GM12873 (cell line): Measurements from ENCODE around the gene PI4K2B.

ENCODE experiments used
- CTCF ChIP-seq: IDR thresholded peaks from 2 replicates; pipeline ENCODE4 v1.5.1; 2012; ENCODE audit warnings: low read depth, mild to moderate bottlenecking, moderate library complexity, low read length, control low read depth; ENCODE audit not compliant: insufficient read depth; ENCODE audit errors: missing control alignments

PI4K2B gene

GRCh38 chr4:25258980-25259578, 25.2 kb downstream of the PI4K2B start:
- no peak for TF ChIP-seq CTCF

- TF ChIP-seq CTCF = no peak
These were observed 38.0 kb downstream of the PI4K2B start for GRCh38 chr4:25271866-25272265.

- TF ChIP-seq CTCF = no peak
These were observed 46.4 kb downstream of the PI4K2B start for GRCh38 chr4:25280210-25280609.

- no peak for TF ChIP-seq CTCF
These were observed 50.1 kb downstream of the PI4K2B start for GRCh38 chr4:25283948-25284347.

GRCh38 chr4:25284466-25284865, 50.6 kb downstream of the PI4K2B start:
- TF ChIP-seq CTCF = no peak

- no peak for TF ChIP-seq CTCF
These were observed 56.7 kb downstream of the PI4K2B start for GRCh38 chr4:25290490-25291067.

GRCh38 chr4:25291158-25291733, 57.4 kb downstream of the PI4K2B start:
- no peak for TF ChIP-seq CTCF
